SH-SY5Y (cell line): ENCODE results near the gene UBXN1.

Source experiments
- GATA2 ChIP-seq: IDR thresholded peaks from 2 replicates; pipeline ENCODE4 v1.6.1; 2011; ENCODE audit warnings: mild to moderate bottlenecking, low read depth, low read length
- GATA3 ChIP-seq: IDR thresholded peaks from 2 replicates; pipeline ENCODE4 v1.6.1; 2011; ENCODE audit warnings: low read depth, mild to moderate bottlenecking, low read length, moderate library complexity

The UBXN1 gene

GRCh38 chr11:62647609-62648005 lies 31.3 kb downstream of the UBXN1 start:
- TF ChIP-seq GATA3: no peak
- TF ChIP-seq GATA2: no peak

DNA sequence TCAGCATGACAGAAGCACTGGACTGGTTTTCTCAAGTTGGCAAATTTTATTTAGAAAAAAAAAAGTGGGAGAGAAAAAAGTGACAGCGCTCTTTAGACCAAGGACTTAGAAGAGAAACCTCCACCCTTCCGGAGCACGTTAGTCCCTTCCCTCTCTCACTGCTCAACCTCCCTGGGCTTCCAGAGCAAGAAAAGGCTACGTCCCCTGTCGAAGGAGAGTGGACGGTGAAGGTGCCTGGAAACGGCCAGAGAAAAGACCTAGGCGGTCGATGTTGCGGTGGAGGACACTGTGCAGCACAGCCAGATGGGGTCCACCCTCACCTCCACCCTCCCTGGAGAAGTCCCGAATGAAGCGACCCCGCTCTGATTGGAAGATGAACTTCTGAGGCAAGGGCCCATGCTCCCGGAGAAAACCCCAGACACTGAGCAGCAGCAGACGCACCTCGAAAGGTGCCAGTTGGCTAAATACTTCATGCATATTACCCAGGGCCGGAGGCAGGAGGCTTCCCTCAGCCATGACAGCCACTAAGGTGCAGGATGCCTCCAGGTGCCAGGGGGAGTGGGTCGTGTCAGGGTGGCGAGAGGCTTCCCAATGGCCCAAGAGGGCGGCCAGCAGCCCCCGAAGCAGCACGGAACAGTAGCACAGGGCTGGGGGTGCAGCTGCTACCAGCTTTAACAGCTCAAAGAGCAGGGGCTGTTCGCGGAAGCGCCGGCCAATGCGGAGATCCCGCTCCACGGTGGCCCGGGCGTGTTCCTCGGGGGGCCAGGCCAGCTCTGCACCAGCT lies 31.9 kb downstream of the UBXN1 start:
- TF ChIP-seq GATA3 (no peak), GATA2 (no peak)

DNA sequence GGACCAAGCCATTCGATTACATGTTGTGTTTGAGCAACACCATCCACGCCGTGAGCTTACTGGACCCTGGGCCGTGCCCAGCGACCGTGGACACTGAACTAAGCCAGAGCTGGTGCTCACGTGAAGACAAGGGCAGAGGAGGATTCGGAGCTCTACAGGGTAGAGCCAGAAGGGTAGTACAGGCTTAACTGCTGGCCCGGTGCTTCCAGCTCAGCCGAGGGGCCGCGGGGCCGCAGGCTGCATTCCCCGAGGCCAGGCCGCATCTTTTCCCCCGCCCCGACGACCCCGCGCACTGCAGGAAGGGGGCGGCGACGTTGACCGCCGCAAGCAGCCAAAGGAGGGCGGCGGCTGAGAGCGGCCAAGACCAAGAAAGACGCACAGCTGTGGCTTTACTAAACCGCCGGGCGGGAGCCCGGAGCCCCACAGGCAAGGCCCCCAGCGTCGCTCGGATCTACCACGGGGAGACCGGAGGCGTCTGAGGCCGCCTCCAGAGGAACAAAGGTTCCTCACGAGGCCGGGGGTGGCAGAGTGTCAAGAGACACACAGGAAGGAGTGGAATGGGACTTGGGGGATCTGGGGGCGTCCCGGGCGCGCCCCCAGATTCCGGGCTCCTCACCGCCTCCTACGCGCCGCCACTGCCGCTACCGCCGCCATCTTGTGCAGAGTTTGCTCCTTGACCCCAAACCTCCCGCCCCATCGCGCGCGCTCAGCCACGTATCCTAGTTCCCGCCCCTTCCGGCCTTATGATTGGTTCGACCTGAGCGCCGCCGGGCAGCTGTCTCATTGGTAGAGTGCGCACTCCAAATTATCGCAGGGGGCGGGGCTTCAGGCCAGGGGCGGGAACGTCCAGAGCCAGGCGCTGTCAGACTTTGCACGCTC lies 32.7 kb downstream of the UBXN1 start, which contains the start of gene GANAB:
GANAB (minus strand) TSS at position 668 of the 879 bp plus-strand sequence; CDS start at position 654, 14 bp downstream.
- TF ChIP-seq GATA2: no peak
- TF ChIP-seq GATA3: no peak

DNA sequence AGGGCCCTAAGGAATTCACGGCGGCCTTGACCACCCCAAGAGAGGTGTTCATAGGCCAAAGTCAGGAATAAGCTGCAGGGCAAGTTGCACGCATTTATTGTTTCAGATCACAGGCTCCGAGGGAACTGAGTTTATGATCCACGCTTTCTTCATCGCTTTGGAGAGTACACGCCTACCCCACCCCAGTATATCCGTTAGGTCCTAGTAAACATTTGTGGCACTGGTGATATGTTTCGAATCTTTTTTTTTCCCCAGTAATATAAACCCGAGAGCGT lies 33.3 kb downstream of the UBXN1 start:
- TF ChIP-seq GATA2: no peak; the same call in 1 of the 2 replicates
- TF ChIP-seq GATA3: no peak

DNA sequence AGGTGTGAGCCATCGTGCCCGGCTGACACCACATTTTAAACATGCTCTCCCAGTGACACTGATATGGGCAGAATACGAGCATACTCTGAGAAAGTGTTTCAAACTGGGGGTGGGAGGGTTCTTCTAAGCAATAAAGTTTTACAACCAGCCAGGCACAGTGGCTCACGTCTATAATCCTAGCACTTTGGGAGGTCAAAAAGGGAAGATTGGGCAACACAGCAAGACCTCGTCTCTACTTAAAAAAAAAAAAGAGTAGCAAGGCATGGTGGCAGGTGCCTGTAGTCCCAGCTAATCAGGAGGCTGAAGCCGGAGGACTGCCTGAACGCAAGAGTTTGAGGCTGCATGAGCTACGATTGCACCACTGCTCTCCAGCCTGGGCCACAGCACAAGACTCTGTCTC lies 34.7 kb downstream of the UBXN1 start:
- TF ChIP-seq GATA2 (no peak), GATA3 (no peak)

GRCh38 chr11:62632492-62632891 lies 46.4 kb downstream of the UBXN1 start:
- TF ChIP-seq GATA3 (no peak), GATA2 (no peak)

DNA sequence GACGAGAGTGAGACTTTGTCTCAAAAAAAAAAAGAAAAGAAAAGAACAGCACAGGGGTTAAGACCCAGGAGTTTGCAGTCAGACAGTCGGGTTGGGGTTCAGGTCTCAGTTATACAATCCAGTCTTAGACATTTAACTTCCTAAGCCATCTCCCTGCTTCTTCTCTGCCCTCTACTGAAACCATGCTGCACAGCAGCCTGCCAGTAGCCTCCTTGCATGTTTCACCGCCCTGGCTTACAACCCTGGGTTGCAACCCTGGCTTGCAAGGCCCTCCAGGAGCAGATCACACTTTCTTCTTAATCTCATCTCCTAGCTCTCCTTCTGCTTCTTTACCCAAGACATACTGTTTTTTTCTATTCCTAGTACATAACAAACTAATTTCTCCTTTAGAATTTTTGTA lies 51.2 kb downstream of the UBXN1 start:
- no peak for TF ChIP-seq GATA3
- no peak for TF ChIP-seq GATA2
